Prostate gland (tissue), 2 donors: Measurements from ENCODE around the gene SAMM50. TPM values are rescaled to one million over a fixed set of nuclear protein-coding genes. Genes with fewer than 3 reads are reported as not detected.
A peak's percentile ranks its signal among the peaks of the same experiment; 100 is the strongest.

Experiments
- DNase-seq: peaks from one replicate; pipeline ENCODE4 v3.0.0-alpha.2; 2019; ENCODE audit warnings: low spot score
- H3K27ac ChIP-seq, 2 donors: fragments of 200-600 bp; sonication (generic); 2 replicates each; pipeline ENCODE4 v1.5.1; 2017 to 2019
- H3K27me3 ChIP-seq: fragments of 200-600 bp; sonication (generic); replicated peaks from 2 replicates; pipeline ENCODE4 v1.5.1; 2019; ENCODE audit not compliant: insufficient read depth
- H3K36me3 ChIP-seq, 2 donors: fragments of 200-600 bp; sonication (generic); 1 replicate in 1 of 2; 2 replicates in 1 of 2; pipeline versions ENCODE4 v1.5.1 to v1.8.1; 2017 to 2019
- H3K4me1 ChIP-seq: fragments of 200-600 bp; sonication (generic); replicated peaks from 2 replicates; pipeline ENCODE4 v1.5.1; 2019
- H3K4me3 ChIP-seq, 2 donors: fragments of 200-600 bp; sonication (generic); 2 replicates each; pipeline ENCODE4 v1.5.1; 2017 to 2019
- H3K9me3 ChIP-seq: fragments of 200-600 bp; sonication (generic); 2 replicates; pipeline ENCODE4 v1.5.1; 2017
- CTCF ChIP-seq, 4 experiments: fragments of 200-600 bp in 2 of 4; fragments of 450-650 bp in 2 of 4; sonication (generic) in 2 of 4; IDR thresholded peaks; 1 replicate in 3 of 4; 2 replicates in 1 of 4; pipeline ENCODE4 v1.5.1; 2016 to 2019; ENCODE audit warnings: antibody characterized with exemption in 4 of 4, mild to moderate bottlenecking in 2 of 4, moderate library complexity in 2 of 4
- POLR2A ChIP-seq: fragments of 450-650 bp; IDR thresholded peaks from one replicate; pipeline ENCODE4 v1.6.1; 2016; ENCODE audit warnings: antibody characterized with exemption, mild to moderate bottlenecking
- POLR2AphosphoS5 ChIP-seq: sonication (generic); formaldehyde crosslinking; IDR thresholded peaks from one replicate; pipeline ENCODE4 v1.6.1; 2017; ENCODE audit warnings: antibody characterized with exemption
- WGBS: methylation state at CpG from one replicate; pipeline ENCODE4 v1.1.5; 2018; 5-methylcytosine and 5-hydroxymethylcytosine counted together
- intact Hi-C: fragments of 100-400 bp; cut with DNase I; formaldehyde crosslinking; loops from one replicate; pipeline ENCODE4 v1.14.2; 2022
- total RNA-seq, 2 donors: library from RNA; depleted of rRNA; stranded (reverse); fragments of >200 nt; gene quantifications; one replicate each; pipeline ENCODE4 v1.1.0, GENCODE V29; 2016

The SAMM50 gene
- total RNA-seq, 2 donors from 2014 or later: 32.3 to 43.2 TPM

GRCh38 chr22:44032126-44032730 is 77.0 kb downstream of the SAMM50 start:
- no peak overlapping the region for H3K4me3 ChIP-seq
- no peaks in the 10 kb centered on the region for H3K9me3 ChIP-seq
- H3K4me1 ChIP-seq: no peaks in the 10 kb centered on the region
- no peak for DNase-seq
- no peak for TF ChIP-seq POLR2A
- TF ChIP-seq CTCF (IDR thresholded peaks at IDR 0.05): no peak
- no peak for TF ChIP-seq POLR2AphosphoS5
- H3K27me3 ChIP-seq: no peaks in the 10 kb centered on the region
- intact Hi-C loops: no loop called here
- H3K27ac ChIP-seq: no peak overlapping the region
- H3K36me3 ChIP-seq: no peaks in the 10 kb centered on the region
- WGBS: 86% methylated on average over 14 of the region's 14 CpGs

- H3K36me3 ChIP-seq: no peaks in the 10 kb centered on the region
- DNase-seq: no peak
- TF ChIP-seq POLR2AphosphoS5 (no peak), CTCF (IDR thresholded peaks at IDR 0.05) (no peak), POLR2A (no peak)
- 89% methylated on average over 7 of the region's 7 CpGs for WGBS
- intact Hi-C loops: no loop called here
- H3K27ac ChIP-seq: peak overlapping the region in 1 of 2 donors; percentile 39
- H3K4me3 ChIP-seq: no peak overlapping the region
- no peaks in the 10 kb centered on the region for H3K4me1 ChIP-seq
- no peaks in the 10 kb centered on the region for H3K27me3 ChIP-seq
- H3K9me3 ChIP-seq: no peaks in the 10 kb centered on the region
Measured at GRCh38 chr22:44033287-44033686, 78.0 kb downstream of the SAMM50 start.

GRCh38 chr22:44033694-44034093 is 78.5 kb downstream of the SAMM50 start:
- Histone ChIP-seq H3K9me3 (no peaks in the 10 kb centered on the region), H3K27ac (peak overlapping the region in 1 of 2 donors; percentile 39), H3K36me3 (no peaks in the 10 kb centered on the region), H3K4me1 (no peaks in the 10 kb centered on the region), H3K27me3 (no peaks in the 10 kb centered on the region), H3K4me3 (no peak overlapping the region)
- 65% methylated on average over 8 of the region's 8 CpGs for WGBS
- TF ChIP-seq POLR2AphosphoS5: no peak
- TF ChIP-seq POLR2A: no peak
- no peak for TF ChIP-seq CTCF (IDR thresholded peaks at IDR 0.05)
- no peak for DNase-seq
- intact Hi-C loops: no loop called here

GRCh38 chr22:44037519-44038375 is 82.5 kb downstream of the SAMM50 start:
- H3K27ac ChIP-seq: peak overlapping the region in 1 of 2 donors; percentile 61
- H3K36me3 ChIP-seq: no peaks in the 10 kb centered on the region
- TF ChIP-seq POLR2A: no peak
- peak; percentile 64 for TF ChIP-seq POLR2AphosphoS5
- no peak for TF ChIP-seq CTCF (IDR thresholded peaks at IDR 0.05)
- intact Hi-C loops: no loop called here
- 44% methylated on average over 9 of the region's 9 CpGs for WGBS
- no peaks in the 10 kb centered on the region for H3K9me3 ChIP-seq
- H3K4me1 ChIP-seq: no peaks in the 10 kb centered on the region
- no peak overlapping the region for H3K4me3 ChIP-seq
- no peak for DNase-seq
- no peaks in the 10 kb centered on the region for H3K27me3 ChIP-seq
